IMR-90 (cell line): ENCODE data around the gene SHOX.

Source experiments
- BHLHE40 ChIP-seq: fragments of 150-350 bp; IDR thresholded peaks from 2 replicates; pipeline ENCODE4 v1.6.1; 2016; ENCODE audit warnings: mild to moderate bottlenecking, low read depth, low read length
- CTCF ChIP-seq: conservative IDR thresholded peaks from 2 replicates; pipeline ENCODE4 v1.5.1; 2012; ENCODE audit warnings: mild to moderate bottlenecking, low read depth, low read length, improper control_type of control experiment
- MAFK ChIP-seq: IDR thresholded peaks from 2 replicates; pipeline ENCODE4 v1.6.1; 2012; ENCODE audit warnings: low read depth, low read length, improper control_type of control experiment
- POLR2A ChIP-seq: IDR thresholded peaks from 2 replicates; pipeline ENCODE4 v1.6.1; 2012; ENCODE audit warnings: mild to moderate bottlenecking, low read depth, low read length
- RCOR1 ChIP-seq: IDR thresholded peaks from 2 replicates; pipeline ENCODE4 v1.6.1; 2012; ENCODE audit warnings: mild to moderate bottlenecking, low read length, improper control_type of control experiment; ENCODE audit not compliant: insufficient replicate concordance

GRCh38 chrX:652341-652741 is 21.8 kb downstream of the SHOX start:
- TF ChIP-seq CTCF (no peak), MAFK (no peak), POLR2A (no peak), RCOR1 (no peak), BHLHE40 (no peak)
